CD4-positive, alpha-beta T cell treated with Interleukin-17A for 4 hours (primary cell): ENCODE results near the gene MED12L.

ENCODE experiments used
- DNase-seq: peaks from one replicate; pipeline ENCODE4 v3.0.0-alpha.2; 2020; ENCODE audit warnings: mixed read lengths

The MED12L gene

DNA sequence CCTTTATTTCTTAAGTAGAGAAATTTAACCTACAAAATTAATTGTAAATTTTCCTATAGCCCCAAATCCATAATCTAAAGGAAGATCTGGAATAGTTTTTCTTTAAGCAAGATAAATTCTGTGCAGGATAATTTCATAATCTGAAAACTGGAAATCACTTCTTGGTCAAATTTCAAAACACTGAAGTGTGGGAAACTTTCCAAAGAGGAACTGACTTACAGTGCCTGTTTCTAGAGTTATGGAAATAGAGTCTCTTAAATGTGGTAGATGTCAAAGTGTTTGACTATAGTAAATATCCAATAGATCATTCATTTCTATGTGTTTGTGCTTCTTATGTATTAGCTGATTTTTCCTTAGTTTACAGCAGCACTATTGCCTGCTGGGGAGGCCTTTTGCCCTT, 245.4 kb downstream of the MED12L start:
- no peak for DNase-seq

DNA sequence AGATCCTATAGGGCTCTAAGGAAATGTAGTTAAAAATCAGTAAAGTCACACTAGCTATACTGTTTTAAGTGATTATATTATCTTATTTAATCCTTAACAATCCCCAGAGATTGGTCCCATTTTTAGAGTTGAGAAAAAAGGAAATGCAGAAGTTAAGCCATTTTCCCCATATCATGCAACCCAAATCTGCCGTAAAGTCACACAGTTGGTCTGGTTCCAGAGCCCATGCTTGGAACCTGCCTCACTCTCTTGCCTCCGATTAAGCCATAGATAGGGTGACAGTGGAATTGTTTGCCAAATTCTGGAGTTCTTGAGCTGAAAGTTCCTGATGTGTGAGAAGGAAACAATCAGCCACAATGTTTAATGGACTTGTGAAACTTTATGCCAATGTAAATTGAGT, 246.2 kb downstream of the MED12L start:
- DNase-seq: no peak

DNA sequence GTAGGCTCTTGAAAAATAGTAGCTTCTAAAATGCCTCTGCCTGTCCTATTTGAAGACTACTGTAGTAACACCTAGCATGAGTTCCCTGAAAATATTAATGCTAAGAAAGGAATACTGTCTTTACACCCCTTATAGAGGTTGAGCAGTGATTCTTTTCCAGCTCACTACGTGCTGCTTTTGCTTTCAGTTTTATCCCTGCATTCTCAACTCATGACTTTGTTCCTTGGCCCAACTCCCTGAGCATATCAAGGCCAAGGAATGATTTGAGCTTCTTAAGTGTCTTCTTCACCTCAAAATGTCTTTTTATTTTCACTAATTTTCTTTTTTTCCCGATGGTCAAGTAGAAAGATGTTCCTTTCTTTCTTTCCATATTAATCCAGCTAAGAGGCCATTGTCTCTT, 260.4 kb downstream of the MED12L start:
- no peak for DNase-seq

DNA sequence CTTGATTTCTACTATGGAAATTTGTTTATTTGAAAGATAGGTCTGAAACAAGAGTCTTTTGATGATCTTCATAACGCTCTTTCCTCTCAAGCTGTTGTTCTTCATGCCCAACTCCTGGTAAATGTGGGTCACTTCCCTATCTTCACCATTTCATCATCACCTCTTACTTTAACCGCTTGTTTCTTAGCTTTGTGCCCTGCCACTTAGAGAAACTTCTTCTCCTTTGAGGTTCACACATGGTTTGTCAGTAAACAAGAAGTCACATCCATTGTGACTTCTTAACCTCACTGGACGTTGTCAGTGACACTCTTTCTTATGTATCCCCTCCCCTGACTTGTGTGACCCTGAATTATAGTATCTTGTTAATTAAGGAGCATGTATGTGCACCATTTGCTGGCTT, 260.8 kb downstream of the MED12L start:
- DNase-seq: no peak

DNA sequence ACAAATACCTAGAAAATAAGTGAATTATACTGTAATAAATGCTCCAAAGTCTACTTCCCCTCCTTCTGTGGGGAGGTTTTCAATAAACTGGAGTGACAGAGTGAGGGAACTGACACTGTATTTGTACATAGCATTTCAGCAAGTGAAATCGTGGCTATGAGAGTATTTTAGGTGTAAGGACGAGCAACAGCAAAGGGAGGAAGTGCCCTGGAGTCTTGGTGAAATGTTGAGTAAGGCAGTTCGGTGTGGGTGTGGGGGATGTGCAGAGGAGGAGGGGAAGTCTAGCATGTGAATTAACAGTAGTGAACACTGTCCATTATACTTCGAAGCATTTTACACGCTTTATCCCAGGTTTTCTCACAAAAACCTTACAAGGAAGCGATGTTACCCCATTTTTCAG, 262.0 kb downstream of the MED12L start:
- DNase-seq: no peak

DNA sequence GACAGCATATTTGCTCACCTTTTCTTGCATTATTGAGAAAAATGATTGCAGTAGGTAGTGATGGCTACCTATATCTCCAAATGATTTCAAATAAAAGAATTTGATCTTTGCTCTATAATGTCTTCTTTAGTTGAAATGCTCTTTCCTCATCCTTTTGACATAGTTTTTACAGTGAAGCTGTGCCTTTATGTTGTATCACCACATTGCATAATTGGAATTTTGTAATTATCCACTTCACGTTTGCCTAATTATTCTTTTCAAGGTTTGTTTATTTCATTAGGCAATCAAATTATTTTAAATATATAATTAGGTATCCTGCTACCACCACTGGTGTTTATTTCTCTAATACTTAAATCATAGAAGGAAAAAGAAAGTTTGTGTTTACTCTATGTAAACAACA, 265.2 kb downstream of the MED12L start:
- no peak for DNase-seq

DNA sequence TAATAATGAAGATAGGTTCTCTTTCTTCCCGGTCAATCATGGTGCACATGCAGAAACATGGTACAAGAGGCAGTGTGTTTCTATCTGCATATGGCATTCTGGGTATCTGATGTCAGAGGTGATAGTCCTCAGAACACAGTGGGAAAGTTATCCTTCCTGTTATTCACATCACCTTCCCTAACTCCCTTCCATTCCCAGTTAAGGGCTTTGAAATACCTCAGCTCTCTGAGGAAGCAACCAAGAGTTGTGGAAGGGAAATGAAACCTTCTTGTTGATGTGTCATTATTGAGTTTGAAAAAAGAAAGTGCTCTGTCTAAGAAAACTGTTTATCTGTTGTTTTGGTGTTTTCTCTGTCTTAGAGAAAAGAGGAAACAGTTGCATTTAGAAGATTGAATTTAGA, 265.8 kb downstream of the MED12L start:
- no peak for DNase-seq

DNA sequence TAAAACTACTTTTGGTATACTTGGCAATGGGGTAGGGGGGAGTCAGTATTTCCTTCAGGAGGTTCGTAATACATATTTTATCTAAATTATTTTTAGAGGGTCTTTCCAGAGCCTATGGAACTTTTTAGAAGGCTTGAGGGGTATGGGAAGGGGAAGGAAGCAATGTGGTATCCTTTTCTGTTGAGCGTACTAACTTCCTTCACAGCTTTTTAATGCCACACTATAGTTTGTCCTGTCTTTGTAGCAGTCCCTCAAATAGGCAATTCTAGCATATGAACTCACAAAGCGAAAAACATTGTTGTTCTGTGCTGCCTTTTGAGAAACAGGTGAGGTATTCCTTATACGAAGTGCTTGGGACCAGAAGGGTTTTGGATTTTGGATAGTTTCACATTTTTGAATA, 266.2 kb downstream of the MED12L start:
- DNase-seq: no peak

DNA sequence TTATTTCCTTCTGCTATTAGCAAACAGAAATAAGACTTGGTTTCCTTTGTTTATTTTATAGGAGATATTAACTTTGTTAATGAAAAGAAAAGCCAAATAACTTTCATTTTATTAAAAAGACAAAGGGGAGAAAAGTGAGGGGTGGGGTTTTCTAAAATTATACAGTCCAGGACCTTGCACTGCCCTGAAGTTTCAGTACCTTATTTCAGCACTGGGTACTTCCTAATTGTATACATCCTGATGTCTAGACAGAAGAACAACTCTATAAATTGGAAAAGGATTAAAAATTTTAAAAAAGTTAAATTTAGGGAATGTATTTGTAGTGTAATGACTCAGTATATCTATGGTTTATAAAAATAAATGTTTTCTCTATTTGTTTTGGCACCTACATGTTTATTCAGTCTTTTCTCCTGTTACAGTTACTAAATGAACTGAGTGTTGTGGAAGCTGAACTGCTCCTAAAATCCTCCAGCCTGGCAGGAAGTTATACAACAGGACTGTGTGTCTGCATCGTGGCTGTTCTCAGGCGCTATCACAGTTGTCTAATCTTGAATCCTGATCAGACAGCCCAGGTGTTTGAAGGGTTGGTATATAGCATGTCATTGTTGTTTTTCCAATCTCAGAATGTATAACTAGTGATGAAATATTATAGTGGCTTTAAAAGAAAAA, 271.5 kb downstream of the MED12L start:
- no peak for DNase-seq

DNA sequence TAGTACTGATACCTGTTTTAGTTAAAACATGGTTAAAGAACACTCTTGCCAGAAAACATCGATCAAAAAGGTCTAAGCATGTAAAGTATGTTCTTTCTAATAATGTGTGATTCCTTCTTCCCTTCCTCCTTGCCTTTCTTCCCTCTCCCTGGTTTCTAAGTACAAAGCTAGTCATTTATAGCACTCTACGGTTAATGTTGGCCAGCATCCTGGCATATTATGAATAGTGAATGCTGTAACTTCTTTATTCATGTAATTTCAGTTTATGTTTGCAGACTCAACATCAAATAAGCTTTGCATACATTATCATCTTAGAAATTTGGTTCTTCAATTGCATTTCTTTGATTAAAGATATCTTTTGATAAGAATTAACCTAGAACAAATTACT, 272.0 kb downstream of the MED12L start:
- DNase-seq: no peak

DNA sequence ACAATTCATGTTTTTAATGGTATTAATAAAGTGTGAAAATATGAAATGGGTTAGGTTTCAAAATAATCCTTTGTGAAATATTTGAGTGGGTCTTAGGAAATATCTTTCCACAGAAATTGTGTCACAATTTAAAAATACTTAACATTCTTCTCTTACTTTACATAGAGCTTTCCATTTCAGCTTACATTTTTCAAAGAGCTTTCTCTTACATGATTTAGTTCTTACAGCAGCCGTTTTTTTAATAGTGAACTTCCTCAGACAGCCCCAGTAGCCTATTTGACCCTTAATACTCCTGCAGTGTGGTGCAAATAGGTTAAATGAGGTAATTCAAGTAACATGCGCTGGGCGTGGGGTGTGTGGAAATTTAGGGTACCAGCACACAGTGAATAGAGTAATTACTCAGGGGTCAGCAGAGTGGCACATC, 277.3 kb downstream of the MED12L start:
- no peak for DNase-seq

DNA sequence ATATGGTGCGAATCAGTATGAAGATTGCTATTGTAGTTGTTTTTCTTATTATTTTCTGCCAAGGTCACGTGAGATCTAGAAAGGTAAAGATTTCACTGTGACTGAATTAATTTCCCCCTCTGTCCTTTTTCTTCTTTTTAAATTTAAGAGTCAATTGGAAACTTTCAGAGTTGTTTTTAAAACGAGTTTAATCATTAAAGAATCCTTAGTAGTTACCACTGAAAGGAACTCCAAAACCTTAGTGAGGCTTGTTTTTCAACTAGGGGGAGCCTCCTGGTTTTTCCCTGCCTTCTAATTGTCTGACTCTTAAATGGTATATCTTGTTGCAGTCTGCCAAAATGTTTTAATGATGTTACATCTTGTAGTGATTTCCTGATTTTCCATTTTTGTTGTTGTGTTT, 281.5 kb downstream of the MED12L start:
- DNase-seq: no peak

DNA sequence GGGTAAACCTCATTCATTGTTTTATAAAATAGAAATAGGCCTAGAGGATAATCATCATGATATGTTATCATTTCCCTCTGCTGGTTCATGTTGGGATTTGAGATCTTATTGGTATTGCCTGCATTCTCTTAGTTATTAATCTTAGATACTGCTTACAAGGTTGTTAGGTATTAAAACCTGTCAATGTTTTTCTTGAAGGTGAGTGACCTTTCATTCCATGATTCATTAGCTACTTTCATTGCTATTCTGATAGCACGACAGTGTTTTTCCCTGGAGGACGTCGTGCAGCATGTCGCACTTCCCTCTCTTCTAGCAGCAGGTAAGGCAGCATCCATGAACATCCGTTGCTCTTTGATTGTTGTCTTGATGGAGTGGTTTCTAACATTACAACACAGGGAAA, 282.0 kb downstream of the MED12L start:
- DNase-seq: no peak

DNA sequence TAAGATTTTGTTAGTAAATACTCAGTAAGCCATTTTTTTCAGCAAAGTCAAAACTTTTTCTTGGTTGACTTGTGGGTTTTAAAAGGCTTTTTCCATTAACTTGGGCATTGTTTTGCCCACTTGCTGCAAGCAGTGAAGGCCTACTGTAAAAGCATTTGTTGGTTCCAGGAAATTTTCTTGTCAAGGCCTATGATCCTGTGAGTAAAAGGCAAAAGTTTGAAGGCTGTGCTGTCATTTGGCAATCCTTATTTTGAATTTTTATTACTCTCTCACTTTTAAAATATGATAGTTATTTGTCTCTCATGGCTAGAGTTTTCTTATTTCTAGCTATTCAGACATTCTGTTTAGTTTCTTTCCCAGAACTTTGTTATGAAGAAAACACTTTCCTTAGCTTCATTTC, 286.1 kb downstream of the MED12L start:
- DNase-seq: no peak

DNA sequence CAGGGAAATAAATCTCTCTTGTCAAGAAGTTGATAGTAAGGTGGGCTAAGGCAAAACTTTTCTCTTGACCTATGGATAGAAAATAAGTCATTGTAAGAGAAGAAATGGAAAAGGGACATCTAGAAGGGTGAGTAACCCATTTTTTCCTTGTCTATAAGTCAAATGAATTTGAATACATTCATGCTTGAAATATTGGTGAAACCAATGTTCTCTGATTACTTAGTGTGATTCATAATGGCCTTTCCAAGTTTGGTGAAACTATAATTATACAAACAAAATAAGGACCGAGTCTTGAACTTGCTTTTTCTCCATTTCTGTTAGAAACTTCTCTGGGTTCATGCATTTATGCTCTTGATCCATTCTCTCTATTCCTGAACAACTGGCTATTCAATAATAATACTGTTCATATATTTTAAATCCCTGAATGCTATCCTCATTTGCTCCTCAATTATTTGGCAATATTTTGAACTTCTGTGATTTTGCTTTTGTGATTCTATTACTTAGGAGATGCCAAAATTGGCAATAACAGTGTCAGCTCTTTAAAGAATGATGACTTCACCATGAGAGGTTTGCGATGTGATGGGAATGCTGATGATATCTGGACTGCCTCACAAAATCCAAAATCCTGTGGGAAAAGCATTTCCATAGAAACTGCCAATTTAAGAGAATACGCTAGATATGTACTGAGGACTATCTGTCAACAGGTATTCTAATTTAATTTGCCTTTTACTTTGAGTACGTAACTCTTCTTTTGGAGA, 286.8 kb downstream of the MED12L start:
- DNase-seq: no peak

DNA sequence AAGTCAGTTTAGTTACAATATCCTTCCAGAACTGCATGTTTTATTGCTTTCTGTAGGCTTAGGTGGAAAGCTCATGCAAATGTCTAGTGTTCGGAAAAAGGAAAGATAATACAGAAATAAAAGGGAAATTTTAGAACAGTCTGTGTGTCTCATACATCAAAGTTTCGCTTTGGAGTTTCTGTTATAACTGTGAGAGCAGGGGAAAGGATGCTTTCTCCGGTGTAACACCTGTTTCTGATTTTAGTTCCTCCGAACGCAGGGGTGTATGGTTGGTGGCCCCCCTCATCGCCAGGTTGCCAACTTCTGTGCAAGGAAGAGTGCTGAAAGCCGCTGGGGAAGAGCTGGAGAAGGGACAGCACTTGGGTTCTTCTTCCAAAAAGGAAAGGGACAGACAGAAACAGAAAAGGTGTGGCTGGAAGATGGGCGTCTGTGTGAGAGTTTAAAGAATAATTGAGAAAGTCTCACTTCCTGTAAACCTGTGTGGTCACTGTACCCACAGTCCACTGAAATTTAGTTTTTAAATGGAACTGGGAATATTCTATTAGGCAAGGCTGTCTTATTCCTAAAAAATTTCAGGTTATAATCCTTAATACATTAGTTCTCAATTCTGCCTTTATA, 292.4 kb downstream of the MED12L start:
- DNase-seq: no peak

DNA sequence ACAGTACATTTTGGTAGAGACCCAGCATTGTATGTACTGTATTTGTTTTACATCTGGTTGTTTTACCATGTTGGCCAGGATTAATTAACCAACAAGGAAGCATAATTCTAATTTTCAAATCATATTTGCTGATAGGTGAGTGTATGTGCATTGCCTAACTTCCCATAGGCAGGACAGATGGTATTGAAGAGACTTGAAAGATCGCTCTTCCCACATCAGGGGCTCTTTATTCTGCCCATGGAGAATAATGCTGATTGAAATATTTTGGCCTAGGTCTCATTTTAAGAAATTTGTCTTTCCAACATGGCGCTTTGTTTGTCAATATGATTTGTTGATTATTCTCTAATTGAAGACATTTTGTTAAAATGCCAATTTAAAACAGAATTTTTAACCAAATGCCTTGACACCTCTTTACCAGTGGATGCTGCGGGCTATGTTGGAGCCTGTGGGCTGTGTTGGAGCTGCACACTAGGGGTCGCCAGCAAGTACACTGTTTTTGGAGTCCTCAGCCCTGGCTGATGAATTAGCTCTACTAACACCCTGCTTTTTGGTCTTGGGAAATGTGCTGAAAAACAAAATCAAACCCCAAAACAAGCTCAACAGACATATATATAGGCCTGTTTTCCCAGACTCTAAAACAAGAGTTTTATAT, 293.7 kb downstream of the MED12L start:
- DNase-seq: no peak

DNA sequence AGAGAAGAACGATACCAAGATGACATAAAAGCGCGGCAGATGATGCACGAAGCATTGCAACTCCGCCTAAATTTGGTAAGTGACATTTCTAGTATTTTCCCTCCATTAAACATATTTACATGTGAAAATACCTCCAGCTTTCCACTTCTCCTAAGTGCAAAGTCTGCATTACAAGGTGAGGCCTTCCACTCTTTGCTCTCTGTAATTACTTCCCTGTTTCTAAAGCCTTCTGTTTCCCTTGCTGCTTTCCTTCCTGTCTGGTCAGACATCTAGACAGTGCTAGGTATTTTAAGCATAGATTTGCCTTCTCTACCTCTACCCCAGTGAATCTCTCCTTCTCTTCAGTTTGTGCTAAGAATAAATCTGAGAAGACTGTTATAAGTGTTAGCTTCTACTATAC, 297.2 kb downstream of the MED12L start:
- no peak for DNase-seq

DNA sequence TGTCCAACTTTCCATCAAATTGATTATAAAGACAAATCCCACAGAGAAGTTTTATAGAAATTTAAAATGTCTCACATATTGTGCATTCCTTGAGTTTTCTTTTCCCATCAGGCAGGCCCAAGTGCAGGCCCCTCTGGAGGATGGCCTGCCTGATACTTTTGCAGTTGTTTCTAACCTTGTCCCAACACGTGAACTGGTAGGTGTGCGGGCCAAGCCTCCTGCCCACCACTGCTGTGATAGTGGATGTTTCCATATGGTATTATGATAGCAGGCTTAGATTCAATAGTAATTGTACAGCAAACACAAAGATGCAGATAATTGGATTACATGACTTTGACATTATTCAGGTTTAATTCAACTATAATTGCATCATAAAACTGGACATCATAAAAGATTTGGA, 297.6 kb downstream of the MED12L start:
- DNase-seq: no peak

DNA sequence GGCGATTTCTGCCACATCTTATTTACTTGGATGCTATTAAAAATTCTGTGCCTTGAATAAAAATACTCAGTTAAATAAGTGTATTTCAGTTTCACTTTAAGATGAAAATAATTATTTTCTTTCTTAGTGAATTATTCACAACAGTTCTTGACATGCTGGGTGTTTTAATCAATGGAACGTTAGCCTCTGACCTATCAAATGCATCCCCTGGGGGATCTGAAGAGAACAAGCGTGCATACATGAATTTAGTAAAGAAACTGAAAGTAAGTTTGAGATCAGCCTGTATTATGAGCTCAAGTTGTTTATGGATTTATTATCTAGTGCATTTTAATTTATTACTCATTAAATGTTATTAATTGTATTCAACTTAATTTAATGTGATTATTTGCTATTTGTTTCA, 298.5 kb downstream of the MED12L start:
- no peak for DNase-seq

DNA sequence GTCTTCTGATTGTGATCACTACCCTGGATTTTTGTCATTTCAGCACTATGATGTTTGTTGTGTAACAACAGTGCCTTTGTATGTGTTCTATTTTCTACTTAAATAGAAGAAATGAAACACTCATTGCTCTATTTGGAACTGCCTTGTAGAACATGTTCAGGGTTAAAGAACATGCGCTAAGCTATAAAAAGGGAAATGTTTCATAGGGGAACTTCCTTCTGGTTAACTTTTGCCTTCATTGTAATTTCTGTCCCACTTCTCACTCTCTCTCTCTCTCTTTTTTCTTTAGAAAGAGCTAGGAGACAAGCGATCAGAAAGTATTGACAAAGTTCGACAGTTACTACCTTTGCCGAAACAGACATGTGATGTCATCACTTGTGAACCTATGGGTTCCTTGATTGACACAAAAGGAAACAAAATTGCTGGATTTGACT, 299.3 kb downstream of the MED12L start, which contains the start of gene P2RY12:
P2RY12 (minus strand) TSS at position 13 of the 434 bp plus-strand sequence. CDS start 45,908 bp downstream, outside the sequence.
- no peak for DNase-seq

DNA sequence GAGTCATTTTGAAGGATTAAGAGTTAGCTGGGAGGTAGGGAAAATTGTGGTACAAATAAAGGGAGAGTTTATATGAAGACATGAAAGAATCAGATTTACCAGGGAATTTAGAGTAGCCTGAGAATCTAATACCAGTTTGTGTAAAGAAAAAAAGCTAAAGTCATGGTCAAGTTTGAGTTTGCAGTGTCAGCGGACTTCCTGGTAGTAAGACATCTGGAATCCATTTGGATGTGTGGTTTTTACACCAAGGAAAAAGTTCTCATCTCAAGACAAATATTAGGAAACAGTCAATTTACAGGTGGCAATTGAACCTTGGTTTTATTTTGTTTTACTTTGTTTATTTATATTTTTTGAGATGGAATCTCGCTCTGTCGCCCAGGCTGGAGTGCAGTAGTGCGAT, 300.6 kb downstream of the MED12L start:
- no peak for DNase-seq

DNA sequence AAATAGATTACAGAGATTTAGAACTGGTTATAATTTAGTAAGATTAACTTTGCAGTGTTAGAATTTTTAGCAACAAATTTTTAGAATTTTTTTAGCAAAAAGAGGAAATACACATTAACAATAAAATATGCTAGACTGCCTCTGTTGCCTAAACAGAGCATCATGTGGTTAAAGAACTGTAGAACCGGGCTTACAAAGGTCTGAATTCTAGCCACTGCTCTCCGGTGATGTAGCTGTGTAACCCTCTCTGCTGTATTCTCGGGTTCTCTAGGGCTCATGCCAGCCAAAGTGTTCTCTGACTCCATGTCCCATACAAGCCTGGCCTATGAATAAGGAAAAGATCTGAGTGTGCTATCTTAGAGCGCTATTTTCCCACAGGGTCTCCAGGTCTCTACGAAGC, 302.0 kb downstream of the MED12L start:
- DNase-seq: no peak

DNA sequence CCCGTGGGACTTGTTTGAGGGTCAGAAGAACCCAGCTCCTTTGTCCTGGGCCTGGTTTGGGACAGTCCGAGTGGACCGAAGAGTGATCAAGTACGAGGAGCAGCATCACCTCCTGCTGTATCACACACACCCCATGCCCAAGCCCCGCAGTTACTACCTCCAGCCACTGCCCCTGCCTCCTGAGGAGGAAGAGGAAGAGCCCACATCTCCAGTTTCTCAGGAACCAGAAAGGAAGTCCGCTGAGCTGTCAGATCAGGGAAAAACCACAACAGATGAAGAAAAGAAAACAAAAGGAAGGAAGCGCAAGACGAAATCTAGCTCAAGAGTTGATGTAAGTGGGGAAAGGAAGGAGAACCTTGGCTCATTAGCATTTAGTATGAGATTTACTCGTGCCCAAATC, 302.4 kb downstream of the MED12L start:
- no peak for DNase-seq
